GM12874 (cell line): ENCODE results near the gene HS3ST6.

ENCODE experiments used
- TF ChIP-seq, protein P1 (sequence below): IDR thresholded peaks from 2 replicates; pipeline ENCODE4 v1.5.1; 2011; ENCODE audit warnings: low read depth, mild to moderate bottlenecking, control low read depth, low read length, moderate library complexity; ENCODE audit not compliant: insufficient read depth

The HS3ST6 gene

DNA sequence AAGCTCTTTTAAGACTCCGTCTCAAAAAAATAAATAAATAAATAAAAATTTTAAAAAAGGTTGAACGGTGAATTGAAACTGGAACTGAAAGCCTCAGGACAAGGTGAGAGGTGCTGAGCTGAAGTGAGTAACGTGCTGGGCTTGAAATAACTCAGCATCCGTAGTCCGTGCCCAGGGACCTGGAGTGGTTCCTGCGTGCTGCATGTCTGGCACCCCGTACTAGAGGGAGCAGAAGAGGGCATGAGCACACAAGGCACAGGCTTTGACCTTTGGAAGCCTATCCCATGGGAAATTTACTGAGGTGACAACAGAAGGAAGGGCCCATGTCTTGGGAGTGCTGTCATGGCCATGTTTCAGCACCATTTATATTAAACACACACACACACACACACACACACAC lies 41.7 kb downstream of the HS3ST6 start:
- TF ChIP-seq, protein P1, sequence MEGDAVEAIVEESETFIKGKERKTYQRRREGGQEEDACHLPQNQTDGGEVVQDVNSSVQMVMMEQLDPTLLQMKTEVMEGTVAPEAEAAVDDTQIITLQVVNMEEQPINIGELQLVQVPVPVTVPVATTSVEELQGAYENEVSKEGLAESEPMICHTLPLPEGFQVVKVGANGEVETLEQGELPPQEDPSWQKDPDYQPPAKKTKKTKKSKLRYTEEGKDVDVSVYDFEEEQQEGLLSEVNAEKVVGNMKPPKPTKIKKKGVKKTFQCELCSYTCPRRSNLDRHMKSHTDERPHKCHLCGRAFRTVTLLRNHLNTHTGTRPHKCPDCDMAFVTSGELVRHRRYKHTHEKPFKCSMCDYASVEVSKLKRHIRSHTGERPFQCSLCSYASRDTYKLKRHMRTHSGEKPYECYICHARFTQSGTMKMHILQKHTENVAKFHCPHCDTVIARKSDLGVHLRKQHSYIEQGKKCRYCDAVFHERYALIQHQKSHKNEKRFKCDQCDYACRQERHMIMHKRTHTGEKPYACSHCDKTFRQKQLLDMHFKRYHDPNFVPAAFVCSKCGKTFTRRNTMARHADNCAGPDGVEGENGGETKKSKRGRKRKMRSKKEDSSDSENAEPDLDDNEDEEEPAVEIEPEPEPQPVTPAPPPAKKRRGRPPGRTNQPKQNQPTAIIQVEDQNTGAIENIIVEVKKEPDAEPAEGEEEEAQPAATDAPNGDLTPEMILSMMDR = no peak

DNA sequence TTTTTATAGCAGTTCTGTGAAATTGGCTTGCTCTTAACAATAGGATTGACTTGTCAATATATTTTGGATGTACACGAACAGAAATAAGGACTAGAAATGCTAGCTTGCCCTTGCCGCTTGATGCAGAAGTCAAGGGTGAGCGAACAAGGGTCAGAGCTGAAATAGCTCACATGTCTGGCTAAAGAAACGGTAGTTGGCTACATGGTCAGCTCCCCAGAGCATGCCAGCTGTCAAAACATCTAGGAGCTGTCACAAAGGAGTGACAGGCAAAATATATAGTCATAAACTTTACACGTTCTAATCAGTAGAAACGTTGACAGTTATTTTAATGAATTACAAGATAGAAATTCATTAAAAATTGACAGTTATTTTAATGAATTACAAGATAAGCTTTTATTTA lies 43.4 kb downstream of the HS3ST6 start:
- TF ChIP-seq, protein P1 = no peak

DNA sequence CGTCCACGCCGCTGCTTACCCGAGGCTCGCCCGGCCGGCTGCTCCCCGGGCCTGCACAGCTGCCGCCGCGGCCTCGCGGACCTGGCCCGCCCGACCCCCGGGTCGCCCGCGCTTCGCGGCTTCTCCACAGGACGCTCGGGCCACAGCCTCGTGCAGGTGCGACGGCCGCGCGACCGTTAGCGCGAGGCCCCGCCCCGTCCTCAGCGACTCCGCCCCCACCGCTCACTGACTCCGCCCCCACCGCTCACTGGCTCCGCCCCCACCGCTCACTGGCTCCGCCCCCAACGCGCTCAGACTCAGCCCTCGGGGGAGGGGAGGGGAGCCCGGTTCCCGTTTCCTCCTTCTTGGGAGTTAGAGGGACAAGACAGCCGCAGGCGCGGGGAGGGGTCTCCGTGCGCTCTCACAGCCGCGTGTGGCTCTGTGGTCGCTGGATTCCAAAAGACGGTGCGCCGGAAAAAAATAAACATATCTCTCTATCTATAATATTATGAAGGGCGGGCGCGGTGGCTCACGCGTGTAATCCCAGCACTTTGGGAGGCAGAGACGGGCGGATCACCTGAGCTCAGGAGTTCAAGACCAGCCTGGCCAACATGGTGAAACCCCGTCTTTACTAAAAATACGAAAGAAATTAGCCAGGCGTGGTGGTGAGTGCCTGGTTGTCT lies 46.1 kb downstream of the HS3ST6 start, which contains the start of gene MEIOB:
TSS of gene MEIOB (minus strand) at position 191 of the 662 bp plus-strand sequence. CDS start 3,989 bp downstream, outside the sequence.
- TF ChIP-seq, protein P1 = no peak

DNA sequence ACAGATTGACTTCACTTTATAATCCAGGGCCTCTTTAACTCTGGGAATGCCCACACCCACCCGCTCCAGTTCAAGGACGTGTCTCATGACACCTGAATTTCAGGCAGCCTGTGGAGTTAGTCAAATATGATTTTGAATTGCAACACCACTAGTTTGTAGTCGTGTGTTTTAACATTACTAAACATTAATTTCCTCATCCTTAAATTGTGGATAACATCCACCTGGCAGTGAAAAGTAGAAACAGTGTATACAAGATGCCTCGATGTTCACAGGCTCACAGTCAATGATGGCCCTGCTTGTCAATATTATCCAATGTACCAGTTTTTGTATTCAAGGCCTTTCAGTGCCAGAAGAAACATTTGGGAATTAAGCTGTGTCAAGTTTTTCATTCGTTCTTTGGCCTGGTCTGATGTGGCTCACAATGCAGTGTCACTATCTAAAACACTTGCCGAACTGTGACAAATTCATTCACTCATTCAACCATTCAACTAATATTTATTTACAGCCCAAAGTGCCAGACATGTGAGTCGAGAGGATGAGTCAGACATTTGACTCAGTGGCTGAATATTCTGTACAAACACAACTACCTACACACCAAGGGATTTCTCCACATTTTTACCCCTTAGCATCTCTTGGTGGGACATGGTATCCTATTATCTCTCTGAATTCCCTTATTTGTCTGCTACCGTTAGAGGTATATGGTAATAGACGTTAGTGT lies 47.7 kb downstream of the HS3ST6 start:
- TF ChIP-seq, protein P1 = no peak

DNA sequence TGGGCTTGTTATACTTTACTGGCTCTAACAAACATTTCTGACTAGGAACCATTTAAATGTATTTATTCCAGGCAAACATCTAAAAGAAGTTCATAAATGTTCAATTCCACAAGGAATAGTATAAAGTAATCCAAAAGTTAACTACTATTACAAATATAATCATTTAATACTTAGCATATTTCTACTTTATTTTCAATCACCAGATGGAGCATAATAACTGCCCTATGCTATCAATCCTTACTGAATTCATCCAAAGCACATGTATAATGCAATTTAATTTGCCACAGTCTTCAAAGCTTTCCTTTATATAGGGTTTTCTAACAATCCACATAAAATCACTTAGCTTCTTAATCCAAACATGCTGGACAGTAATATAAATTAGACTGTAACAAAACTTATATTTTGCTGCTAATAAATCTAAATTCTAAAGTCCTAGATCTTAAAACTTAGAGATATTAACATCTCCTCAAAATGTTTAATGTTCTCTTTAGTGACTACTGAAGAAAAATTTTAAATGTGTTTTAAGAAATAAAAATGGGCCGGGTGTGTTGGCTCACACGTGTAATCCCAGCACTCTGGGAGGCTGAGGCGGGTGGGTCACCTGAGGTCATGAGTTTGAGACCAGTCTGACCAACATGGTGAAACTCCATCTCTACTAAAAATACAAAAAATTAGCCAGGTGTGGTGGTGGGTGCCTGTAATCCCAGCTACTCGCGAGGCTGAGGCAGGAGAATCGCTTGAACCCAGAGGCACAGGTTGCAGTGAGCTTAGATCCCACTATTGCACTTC lies 52.1 kb downstream of the HS3ST6 start:
- TF ChIP-seq, protein P1 = no peak

DNA sequence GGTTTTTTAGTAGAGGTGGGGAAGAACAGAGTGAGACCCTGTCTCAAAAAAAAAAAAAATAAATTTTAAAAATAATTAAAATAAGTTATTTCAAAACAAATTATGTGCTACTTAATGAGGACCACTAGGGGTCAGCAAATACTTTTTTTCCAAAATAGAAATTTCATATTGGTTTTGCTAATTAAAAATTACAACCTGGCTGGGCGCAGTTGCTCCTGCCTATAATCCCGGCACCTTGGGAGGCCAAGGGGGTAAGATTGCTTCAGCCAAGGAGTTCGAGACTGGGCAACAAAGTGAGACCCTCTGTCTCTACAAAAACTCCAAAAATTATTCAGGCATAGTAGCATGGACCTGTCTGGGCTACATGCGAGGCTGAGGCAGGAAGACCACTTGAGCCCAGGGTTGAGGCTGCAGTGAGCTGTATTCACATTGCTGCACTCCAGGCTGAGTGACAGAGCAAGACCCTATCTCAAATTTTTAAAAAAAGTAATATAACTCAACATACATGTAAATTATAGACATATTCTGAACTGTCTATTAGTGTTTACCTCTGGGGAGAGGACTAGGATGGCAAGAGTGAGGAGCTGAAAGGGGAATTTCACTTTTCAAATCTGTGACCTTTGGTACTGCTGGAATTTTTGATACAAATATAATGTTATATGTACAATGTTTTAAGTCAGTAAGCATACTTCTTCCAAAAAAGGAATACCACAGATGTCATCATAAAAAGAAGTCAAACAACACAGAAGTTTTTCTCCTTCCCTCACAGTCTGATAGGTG lies 54.3 kb downstream of the HS3ST6 start:
- TF ChIP-seq, protein P1 = no peak
